Stimulated activated CD8-positive, alpha-beta memory T cell treated with anti-CD3 and anti-CD28 coated beads, Interleukin-7, amount 100 ng/mL, for 48 hours (primary cell): Measurements from ENCODE around the gene NPW.
"Not testable (repeated sequence)": the region's sequence is repeated elsewhere in the genome, so short reads cannot be mapped to it uniquely, and the experiment has no call there.

ENCODE experiments used
- DNase-seq, 2 donors: peaks; one replicate each; pipeline ENCODE4 v3.0.0-alpha.2; 2020; ENCODE audit warnings: low read depth in 1 of 2; ENCODE audit errors: extremely low read depth in 1 of 2

Gene NPW

DNA sequence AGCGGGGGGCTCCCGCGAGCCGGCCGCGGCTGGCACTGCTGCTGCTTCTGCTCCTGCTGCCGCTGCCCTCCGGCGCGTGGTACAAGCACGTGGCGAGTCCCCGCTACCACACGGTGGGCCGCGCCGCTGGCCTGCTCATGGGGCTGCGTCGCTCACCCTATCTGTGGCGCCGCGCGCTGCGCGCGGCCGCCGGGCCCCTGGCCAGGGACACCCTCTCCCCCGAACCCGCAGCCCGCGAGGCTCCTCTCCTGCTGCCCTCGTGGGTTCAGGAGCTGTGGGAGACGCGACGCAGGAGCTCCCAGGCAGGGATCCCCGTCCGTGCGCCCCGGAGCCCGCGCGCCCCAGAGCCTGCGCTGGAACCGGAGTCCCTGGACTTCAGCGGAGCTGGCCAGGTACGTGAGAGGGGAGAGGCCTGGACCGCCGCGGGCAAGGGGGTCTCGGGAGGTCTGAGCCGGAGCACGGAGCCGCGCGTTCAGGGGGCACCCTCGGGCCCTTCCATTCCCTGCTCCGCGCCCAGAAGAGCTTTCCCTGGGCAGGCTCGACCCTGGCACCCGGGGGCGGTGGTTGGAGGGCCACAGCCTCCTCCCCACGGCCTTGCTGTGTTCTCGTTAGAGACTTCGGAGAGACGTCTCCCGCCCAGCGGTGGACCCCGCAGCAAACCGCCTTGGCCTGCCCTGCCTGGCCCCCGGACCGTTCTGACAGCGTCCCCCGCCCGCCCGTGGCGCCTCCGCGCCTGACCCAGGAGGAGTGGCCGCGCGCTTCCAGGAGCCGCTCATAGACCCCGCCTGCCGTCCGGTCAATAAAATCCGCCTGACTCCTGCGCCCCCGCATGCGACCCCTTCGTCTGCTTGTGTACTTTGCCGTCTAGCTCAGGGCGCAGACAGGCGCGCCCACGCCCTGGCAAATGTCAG lies 591 bp downstream of the NPW start:
- no peak for DNase-seq

DNA sequence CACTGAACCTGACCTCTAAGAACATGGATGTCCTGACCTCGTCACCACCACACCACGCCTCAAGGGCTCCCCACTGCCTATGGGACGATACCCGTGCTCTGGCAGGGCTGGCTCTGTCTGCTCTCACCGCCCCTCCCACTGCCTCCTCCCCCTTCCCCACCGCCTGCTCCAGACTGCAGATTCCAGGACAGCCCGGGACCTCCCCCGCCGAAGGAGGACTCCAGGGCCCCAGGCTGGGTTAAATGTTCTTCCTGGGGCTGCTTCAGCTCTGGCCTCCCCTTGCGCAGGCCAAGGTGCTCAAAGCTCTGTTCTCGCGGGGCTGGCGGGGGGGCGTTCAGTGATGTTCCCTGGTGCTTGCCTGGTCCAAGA lies 3.1 kb downstream of the NPW start:
- DNase-seq = no peak

DNA sequence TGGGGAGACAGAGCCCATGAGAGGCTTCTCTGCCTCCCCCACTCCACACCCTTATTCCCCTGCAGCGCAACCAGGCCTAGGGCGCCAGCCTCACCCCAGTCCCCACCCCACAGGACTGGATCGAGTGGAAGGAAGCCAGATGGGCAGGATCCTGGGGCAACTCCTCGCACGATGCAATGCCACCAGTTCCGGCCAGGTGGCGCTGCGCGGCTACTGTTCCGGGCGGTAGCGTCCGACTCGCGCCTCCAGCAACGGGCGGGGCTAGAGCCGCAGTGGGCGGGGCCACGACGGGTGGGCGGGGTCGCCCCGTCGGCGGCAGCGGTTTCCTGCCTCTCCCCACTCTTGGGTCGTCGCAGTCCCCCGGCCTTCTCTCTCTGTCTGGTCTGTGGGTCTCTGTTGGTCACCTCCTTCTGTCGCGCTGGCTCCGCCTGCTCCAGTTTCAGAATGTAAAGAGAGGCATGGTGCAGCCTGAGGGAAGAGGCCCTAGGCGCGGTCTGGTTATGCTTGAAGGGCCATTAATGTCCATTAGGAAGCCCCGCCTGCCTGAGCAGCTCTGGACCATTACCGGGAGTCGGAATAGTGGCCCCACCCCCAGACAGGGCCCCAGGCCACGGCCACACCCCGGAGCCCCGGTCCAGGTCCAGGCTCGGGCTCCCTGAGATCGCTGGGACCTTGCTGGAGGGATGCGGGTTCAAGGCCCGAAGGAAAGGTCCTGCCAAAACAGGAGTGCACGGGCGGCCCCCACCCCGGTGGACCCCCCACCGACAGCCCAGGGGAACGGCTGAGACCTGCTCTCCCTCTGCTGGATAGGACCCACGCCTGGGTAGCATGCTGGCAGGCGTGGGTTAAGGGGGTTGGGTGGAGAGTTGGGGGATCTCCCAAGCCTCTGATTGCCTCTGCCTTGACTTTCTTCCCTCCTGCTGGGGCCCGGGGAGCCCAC lies 3.8 kb downstream of the NPW start:
- DNase-seq = peak; percentile 84 to 87

DNA sequence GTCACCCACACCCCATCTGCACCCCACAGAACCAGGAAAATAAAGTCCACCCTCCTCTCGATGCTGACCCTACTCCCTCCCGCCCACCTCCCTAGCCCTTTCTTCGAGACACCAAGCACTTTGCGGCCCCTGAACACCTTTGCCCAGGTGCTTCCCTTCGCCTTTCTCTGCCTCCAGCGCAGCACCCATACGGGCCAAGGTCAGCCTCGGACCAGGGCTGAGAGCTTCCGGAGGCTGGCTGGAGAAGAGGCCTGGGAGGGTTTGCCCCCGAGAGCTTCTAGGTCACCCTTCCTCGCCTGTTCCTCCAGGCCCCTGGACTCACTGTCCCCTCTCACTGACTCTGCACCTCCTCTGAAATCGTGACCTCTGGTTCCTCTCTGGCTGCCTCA lies 4.4 kb downstream of the NPW start:
- DNase-seq = no peak

DNA sequence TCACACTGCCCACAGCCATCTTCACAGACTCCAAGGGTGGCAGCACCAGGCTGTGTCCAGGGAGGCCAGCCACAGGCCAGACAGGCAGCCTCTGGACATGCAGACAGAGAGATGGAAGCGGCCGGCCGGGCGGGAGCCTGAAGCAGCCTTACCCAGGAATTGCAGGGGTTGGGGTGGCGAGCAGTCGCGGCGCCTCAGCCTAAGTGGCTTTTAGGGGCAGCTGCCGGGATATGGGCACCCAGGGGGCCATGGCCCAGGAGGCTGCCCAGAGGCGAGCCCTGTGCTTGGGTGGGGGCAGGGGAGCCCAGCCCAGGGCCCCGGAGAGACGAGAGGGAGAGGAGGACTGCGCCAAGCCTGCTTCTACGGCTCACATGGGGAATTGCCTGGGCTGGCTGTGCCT lies 5.7 kb downstream of the NPW start:
- DNase-seq = no peak

DNA sequence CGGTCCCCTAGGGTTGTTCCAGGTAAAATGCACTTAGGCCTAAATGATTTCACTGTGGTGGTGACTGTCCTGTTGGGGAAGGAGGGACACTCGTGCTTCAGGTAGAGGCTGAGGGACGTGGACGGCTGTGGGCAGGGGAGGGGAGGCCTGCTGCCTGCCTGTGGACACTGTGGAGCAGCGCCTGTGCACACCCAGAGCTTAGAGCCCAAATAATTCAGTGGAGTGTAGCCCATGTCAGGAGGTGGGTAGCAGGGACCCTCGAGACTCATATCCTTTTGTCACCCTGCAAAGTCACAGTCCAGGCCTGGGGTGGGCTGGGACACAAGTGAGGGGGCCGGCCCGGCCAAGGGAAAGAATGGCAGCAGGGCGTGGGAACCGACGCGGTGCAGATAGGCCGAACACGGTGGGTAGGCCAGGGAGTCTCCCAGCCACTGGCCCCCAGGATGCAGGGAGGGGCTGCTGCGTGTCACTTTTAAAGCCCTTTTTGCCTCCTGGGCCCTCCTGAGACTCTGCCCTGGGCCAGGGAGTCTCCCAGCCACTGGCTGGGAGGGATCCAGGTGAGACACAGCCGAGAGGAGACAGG lies 6.4 kb downstream of the NPW start:
- no peak for DNase-seq

DNA sequence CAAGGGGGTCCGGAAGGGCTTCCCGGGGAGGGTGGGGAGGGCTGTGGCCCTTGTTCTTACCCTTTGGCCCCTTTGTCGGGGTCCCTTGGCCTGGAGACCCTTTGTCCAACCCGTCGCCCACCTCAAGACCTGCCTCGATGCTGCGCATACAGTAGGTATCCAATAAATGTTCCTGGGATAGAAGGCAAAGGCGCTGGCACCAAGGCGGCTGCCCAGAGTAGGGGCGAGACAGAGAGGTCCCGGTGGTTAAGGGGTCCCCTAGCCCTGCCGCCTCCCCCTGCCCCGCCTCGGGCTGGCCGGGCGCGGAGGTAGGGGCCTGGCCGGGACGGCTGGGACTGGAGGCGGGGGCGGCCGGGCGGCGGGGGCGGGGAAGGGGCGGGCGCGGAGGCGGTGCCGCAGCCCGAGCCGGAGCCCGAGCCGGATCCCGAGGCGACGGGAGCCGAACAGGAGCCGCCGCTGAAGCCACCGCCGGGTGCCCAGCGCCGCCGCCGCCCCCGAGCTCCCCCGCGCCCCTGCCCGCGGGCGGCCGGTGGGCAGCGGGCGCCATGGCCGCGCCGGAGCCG lies 7.0 kb downstream of the NPW start, which contains the start of gene NHERF2:
Gene NHERF2, plus strand, starts transcription at position 442 of the 563 bp plus-strand sequence. Its CDS starts 104 bp downstream, at position 546.
- no peak for DNase-seq

DNA sequence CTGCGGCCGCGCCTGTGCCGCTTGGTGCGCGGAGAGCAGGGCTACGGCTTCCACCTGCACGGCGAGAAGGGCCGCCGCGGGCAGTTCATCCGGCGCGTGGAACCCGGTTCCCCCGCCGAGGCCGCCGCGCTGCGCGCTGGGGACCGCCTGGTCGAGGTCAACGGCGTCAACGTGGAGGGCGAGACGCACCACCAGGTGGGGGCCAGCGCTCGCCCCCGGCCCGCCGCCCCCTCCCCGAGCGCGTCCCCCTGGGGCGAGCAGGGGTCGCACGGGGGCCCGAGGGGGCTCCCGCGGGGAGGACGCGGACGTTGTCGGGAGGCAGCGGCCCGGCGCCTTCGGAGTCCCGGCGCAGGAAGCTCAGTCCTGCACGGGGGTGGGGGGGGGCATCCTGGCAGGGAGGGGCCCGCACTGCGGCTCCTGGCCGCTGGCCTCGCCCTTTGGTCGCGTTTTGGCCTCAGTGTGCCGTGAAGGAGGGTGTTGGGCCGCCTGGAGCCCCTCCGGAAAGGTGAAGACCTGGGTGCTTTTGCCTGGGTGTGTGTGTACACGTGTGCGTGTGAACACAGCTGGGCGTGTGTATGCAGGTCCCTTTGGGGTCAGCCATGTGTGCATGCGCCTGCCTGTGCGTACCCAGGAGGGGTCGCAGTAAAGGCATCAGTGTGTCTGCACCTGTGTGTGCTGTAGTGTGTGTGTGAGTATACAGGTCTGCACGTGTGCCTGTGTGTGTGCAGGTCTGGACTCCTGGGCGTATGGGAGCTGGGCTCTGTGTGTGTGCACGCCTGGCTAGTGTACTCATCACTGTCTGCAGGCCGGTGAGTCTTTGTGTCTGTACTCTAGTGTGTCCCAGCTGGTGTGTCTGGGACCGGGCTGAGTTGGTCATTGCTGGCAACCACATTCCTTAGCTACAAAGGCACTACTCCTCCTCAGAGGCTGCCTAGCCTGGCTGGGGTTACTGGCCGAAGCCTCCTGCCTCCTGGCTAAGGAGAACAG lies 7.7 kb downstream of the NPW start:
- DNase-seq = no peak

DNA sequence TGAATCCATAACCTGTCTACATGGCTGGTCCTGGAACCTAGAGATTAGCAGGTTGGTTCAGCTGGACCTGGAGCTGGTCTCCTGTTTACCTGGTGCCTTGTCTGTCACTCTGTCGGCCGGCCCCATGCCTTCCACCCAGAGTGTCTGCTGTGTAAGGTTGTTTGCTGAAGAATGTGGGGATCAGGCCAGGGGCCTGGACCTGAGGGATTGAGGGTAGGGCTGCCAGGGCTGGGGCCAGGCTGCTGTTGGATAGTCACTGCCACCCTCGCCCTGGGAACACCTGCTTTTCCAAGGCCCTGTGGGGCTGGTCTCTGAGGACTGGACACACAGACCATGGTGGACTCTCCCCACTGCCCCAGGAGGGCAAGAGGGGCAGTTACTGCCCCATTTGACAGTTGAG lies 8.6 kb downstream of the NPW start:
- DNase-seq = no peak

DNA sequence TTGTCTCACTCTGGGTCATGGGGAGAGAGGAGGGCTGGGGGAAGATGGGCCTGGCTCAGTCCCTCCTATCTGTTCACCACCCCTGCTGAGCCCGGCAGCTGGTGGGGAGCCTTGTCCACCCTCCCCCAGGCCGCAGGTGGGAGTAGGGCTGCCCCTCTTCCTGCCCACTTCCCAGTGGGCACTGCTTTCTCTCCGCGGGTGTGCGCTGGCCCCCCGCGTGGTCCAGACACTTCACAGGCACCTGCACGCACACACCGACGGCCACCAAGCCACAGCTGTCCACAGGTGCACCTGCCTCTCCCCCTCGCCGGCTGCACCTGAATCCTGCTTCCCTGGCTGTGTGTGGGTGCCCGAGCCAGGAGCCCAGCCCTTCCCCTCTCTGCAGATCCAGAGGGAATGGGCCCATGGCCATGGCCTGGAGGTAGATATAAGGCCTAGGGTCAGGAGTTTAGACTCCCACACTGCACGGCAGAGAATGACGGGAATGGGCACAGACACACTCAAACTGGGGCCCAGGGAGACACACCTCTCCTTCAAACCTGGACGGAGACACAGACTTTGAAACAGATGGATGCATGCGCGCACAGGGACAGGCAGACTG lies 9.1 kb downstream of the NPW start:
- DNase-seq = no peak

DNA sequence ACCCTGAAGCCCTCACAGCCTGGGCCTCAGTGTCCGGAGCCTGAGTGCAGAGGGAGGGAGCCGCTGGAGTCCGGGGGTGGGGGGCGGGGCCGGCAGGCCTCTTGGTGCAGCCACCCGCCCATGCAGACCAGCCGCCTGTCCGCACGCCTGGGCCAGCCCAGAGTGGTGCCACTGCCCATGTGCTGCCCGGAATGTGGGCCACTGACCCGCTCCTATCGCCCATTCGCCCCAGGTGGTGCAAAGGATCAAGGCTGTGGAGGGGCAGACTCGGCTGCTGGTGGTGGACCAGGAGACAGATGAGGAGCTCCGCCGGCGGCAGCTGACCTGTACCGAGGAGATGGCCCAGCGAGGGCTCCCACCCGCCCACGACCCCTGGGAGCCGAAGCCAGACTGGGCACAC lies 9.8 kb downstream of the NPW start:
- DNase-seq = no peak

DNA sequence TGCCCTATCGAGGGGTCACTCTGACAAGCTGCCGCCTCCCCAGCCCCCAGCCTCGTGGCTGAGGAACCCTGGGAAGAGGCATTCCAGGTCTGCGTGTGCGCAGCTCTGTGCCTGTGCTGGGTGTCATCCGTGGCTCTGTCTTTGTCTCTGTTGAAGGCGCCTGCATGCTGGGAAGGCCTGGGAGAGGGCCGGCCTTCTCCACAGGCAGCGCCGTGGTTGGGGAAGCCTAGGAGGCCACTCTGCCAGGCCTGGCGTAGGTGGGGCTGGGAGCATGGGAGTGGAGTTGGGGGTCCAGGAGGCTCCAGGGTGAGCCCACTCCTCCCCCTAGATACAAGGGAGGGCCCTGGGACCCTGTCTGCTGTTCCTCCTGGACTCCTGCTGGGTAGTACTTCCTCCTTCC lies 10.5 kb downstream of the NPW start:
- no peak for DNase-seq

DNA sequence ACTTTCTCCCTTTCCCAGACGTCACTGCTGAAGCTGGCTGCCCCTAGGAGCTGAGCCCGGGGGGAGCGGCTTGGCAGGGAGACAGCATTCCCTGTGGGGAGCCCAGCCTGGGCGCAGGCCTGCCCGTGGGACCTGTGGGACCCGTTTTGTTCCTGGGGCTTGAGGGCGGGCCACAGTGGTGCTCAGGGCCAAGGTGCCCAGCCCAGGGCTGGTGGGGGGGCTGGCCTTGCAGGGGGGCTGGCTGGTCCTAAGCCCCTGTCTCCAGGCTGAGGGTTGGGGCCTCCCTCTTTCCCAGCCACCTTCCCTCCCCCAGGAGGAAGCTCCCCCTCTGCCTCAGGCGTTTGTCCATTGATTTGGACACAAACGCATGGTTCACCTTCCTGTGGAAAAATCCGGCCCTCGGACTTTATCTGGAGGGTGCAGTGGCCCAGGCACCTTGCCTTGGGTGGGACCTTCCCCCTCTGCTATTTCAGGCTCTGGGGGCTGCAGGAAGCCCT lies 11.5 kb downstream of the NPW start:
- no peak for DNase-seq

DNA sequence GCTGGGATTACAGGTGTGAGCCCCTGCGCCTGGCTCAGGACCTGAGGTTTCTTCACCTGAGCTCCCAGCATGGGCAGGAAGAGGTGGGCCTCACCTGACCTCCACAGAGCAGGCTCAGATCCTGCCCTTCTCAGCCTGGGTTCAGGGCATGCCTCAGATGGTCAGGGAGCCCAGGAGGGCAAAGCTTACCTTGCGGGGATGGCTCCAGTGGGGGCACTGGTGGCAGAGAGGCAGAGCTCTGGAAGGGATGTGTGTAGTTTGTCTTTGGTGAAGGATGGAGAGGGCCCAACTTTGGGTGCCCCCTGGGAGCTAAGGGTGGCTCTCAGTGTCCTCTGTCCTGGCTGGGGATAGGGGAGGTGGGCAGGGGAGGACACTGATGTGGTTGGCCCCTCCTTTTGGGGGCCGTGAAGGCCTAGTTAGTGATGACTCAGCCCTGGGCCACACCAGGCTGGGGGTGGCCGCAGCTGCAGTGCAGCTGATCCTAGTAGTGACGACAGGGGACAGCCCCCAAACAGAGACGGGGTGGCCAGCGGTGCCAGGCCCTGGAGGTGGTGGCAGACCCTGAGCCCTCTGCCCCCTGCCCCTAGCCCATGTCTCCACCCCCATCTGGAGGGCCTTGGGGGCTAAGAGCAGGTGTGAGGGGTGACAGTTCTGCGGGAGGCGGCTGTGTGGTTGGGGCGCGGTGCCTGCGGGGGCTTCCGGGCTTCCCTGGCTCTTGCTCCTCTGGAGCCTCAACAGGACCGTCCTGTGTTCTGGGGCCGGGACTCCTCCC lies 12.9 kb downstream of the NPW start:
- DNase-seq = no peak

DNA sequence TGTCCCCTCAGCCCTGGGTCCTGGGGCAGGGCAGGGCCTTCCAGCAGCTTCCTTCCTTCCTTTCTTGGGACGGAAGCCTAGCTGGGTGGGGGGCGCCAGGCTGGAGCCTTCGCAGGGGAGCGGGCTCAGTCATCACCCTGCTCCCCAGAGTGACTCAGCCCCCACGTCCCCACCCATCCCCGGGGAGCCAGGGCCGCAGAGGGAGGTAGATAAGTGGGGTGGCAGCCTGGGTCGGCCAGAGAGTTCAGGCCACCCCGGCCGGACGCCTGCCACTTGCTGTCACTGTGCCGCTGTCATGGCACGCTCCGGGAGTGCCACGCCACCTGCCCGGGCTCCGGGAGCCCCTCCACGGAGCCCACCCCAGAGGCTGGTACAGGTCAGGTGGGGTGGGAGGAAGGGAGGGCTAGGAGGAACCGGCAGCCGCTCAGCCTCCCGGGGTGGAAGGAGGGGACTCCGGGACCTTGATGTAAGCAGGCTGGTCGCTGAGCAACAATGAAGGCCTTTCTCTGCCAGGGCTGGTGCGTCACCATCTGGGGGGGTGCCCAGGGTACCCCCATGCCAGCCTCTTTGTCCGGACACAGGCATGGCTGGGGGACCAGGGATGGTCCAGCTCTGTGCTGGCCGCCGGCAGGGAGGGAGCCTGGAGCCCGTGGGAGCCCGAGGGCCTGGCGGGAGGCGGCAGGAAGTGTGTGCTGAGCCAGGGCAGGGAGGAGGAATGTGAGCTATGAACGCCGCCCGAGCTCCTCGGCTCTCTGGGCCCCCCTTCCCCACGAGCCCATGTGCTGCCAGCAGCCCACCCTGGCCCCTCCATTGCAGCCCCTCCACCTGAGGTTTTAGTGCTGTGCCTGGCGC lies 13.7 kb downstream of the NPW start:
- DNase-seq = no peak

DNA sequence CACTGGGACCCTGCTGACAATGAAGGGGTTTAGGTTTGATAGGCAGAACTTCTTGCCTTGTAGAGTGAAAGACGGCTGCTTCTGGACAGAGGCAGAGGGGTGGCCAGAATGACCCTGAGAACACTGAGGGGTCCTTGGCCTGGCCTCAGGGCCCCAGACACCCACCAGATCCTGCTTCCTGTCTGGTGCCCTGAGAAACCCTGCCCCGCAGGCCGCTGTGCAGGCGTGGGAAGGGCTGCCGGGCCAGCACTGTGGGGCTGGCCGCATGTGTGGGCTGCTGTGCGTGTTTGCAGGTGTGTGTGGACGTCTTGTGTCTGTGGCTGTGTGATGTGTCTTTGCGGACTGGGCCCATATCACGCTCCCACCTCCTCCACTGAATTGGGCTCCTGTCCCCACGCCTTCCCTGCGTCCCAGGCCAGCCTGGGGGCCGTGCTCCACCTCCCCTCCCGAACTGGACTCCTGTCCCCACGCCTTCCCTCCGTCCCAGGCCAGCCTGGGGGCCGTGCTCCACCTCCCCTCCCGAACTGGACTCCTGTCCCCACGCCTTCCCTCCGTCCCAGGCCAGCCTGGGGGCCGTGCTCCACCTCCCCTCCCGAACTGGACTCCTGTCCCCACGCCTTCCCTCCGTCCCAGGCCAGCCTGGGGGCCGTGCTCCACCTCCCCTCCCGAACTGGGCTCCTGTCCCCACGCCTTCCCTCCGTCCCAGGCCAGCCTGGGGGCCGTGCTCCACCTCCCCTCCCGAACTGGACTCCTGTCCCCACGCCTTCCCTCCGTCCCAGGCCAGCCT lies 14.5 kb downstream of the NPW start:
- DNase-seq = not testable (repeated sequence)
